Keratinocyte (primary cell): ENCODE data around the gene EBF3. TPM values are rescaled to one million over a fixed set of nuclear protein-coding genes. Genes with fewer than 3 reads are reported as not detected.

Source experiments
- DNase-seq: peaks from one replicate; pipeline ENCODE4 v3.0.0-alpha.2; 2011; ENCODE audit warnings: low read depth, missing footprints, low spot score
- FAIRE-seq: peaks from 2 replicates; lab custom pipeline; 2011; peaks lifted over from hg19 to GRCh38; lab: Jason Lieb, UNC
- H2AFZ ChIP-seq: 2 replicates; pipeline ENCODE4 v1.6.0; 2012; ENCODE audit warnings: low read length, control low read depth, inconsistent platforms; ENCODE audit not compliant: control insufficient read depth
- H3K27ac ChIP-seq: 2 replicates; pipeline ENCODE4 v1.5.1; 2011; ENCODE audit warnings: low read length; ENCODE audit not compliant: control insufficient read depth, insufficient read depth
- H3K27me3 ChIP-seq: 3 replicates; pipeline ENCODE4 v1.6.0; 2011; ENCODE audit warnings: low read length; ENCODE audit not compliant: control insufficient read depth, insufficient read depth; ENCODE audit errors: extremely low read depth
- H3K36me3 ChIP-seq, 2 experiments: 2 replicates in 1 of 2; 3 replicates in 1 of 2; pipeline ENCODE4 v1.5.1; 2011; ENCODE audit warnings: low read length in 2 of 2, mild to moderate bottlenecking in 1 of 2; ENCODE audit not compliant: control insufficient read depth in 2 of 2, insufficient read depth in 2 of 2; ENCODE audit errors: extremely low read depth in 1 of 2
- H3K4me1 ChIP-seq: 3 replicates; pipeline ENCODE4 v1.5.1; 2011; ENCODE audit warnings: low read length; ENCODE audit not compliant: control insufficient read depth, insufficient read depth; ENCODE audit errors: extremely low read depth
- H3K4me2 ChIP-seq: 3 replicates; pipeline ENCODE4 v1.6.0; 2011; ENCODE audit warnings: low read depth, low read length; ENCODE audit not compliant: control insufficient read depth, insufficient read depth; ENCODE audit errors: extremely low read depth
- H3K4me3 ChIP-seq, 3 experiments: fragments of 200-600 bp in 1 of 3; sonication (generic) in 1 of 3; 2 replicates in 2 of 3; 3 replicates in 1 of 3; pipeline ENCODE4 v1.5.1; 2011 to 2016; ENCODE audit warnings: low read length in 3 of 3, mild to moderate bottlenecking in 3 of 3, control low read depth in 2 of 3, inconsistent platforms in 1 of 3, low read depth in 1 of 3, mixed read lengths in 1 of 3, mixed run types in 1 of 3, moderate library complexity in 1 of 3; ENCODE audit not compliant: control insufficient read depth in 2 of 3, insufficient read depth in 2 of 3; ENCODE audit errors: extremely low read depth in 1 of 3
- H3K79me2 ChIP-seq: 2 replicates; pipeline ENCODE4 v1.6.0; 2012; ENCODE audit warnings: low read length; ENCODE audit not compliant: control insufficient read depth, insufficient read depth
- H3K9ac ChIP-seq: 3 replicates; pipeline ENCODE4 v1.6.0; 2011; ENCODE audit warnings: low read length; ENCODE audit not compliant: control insufficient read depth, insufficient read depth; ENCODE audit errors: extremely low read depth
- H3K9me1 ChIP-seq: 3 replicates; pipeline ENCODE4 v1.6.0; 2011; ENCODE audit warnings: low read length; ENCODE audit not compliant: control insufficient read depth, insufficient read depth; ENCODE audit errors: extremely low read depth
- H3K9me3 ChIP-seq: 2 replicates; pipeline ENCODE4 v1.5.1; 2012; ENCODE audit warnings: low read depth, low read length; ENCODE audit not compliant: control insufficient read depth
- H4K20me1 ChIP-seq: 3 replicates; pipeline ENCODE4 v1.6.0; 2011; ENCODE audit warnings: low read length; ENCODE audit not compliant: control insufficient read depth, insufficient read depth; ENCODE audit errors: extremely low read depth
- EZH2 ChIP-seq: IDR thresholded peaks from one replicate; pipeline ENCODE4 v1.6.1; 2012; ENCODE audit warnings: inconsistent platforms, mild to moderate bottlenecking, low read length, moderate library complexity
- dilution Hi-C: fragments of 300-500 bp; cut with MboI; formaldehyde crosslinking; loops from one replicate; pipeline ENCODE4 v1.7.0; 2020; ENCODE audit warnings: low sequenced_read_pairs; ENCODE audit not compliant: extremely low pct_ligation_motif_present
- polyA plus RNA-seq, 5 experiments: library from polyadenylated mRNA; depleted of rRNA in 3 of 5; stranded (reverse) in 3 of 5; stranded (forward) in 1 of 5; unstranded in 1 of 5; fragments of >200 nt; gene quantifications; 1 replicate in 1 of 5; 2 replicates in 3 of 5; 3 replicates in 1 of 5; pipeline versions ENCODE4 v1.2.1 to v1.2.3, GENCODE V29; 2011 to 2012; ENCODE audit warnings: missing spikeins in 2 of 5, low read depth in 1 of 5, low replicate concordance in 1 of 5
- TF ChIP-seq, protein P1 (sequence below), 3 experiments: IDR thresholded peaks in 1 of 3; conservative IDR thresholded peaks in 1 of 3; optimal IDR thresholded peaks in 1 of 3; 2 replicates in 2 of 3; 3 replicates in 1 of 3; pipeline versions ENCODE3 to v1.5.1; 2011; ENCODE audit warnings: low read length in 3 of 3, mild to moderate bottlenecking in 3 of 3, moderate library complexity in 2 of 3, control low read depth in 1 of 3, inconsistent platforms in 1 of 3; ENCODE audit not compliant: insufficient read depth in 2 of 3; ENCODE audit errors: extremely low read depth in 1 of 3

EBF3 gene
- polyA plus RNA-seq, 1 donor (not counting 4 experiments of a cell fraction or from before 2014, with no cell fraction given) = not detected

DNA sequence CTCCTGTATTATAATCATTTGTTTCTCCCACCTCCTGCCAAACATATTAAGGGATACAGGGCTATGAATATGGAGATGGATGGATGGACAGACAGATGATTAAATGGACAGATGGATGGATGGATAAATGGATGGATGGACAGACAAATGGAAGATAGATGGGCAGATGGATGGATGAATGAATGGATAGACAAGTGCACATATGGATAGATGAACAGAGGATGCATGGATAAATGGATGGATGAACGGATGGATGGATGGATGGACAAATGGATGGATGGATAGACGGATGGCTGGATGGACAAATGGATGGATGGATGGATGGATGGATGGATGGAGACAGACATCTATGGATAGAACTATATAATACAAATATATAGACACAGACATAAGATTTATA lies 59.8 kb downstream of the EBF3 start:
- FAIRE-seq (no peak), DNase-seq (no peak)
- H4K20me1 ChIP-seq = no peaks in the 10 kb centered on the region
- no peaks in the 10 kb centered on the region for H3K79me2 ChIP-seq
- H3K4me1 ChIP-seq = no peaks in the 10 kb centered on the region
- no peak overlapping the region for H2AFZ ChIP-seq
- TF ChIP-seq EZH2 = no peak
- TF ChIP-seq, protein P1, sequence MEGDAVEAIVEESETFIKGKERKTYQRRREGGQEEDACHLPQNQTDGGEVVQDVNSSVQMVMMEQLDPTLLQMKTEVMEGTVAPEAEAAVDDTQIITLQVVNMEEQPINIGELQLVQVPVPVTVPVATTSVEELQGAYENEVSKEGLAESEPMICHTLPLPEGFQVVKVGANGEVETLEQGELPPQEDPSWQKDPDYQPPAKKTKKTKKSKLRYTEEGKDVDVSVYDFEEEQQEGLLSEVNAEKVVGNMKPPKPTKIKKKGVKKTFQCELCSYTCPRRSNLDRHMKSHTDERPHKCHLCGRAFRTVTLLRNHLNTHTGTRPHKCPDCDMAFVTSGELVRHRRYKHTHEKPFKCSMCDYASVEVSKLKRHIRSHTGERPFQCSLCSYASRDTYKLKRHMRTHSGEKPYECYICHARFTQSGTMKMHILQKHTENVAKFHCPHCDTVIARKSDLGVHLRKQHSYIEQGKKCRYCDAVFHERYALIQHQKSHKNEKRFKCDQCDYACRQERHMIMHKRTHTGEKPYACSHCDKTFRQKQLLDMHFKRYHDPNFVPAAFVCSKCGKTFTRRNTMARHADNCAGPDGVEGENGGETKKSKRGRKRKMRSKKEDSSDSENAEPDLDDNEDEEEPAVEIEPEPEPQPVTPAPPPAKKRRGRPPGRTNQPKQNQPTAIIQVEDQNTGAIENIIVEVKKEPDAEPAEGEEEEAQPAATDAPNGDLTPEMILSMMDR (optimal IDR thresholded peaks at IDR 0.05 in 1 of 3, IDR thresholded peaks at IDR 0.05 in 1 of 3, conservative IDR thresholded peaks at IDR 0.05 in 1 of 3; ENCODE audit: extremely low read depth in 1 of 3, insufficient read depth in 2 of 3, low read length in 3 of 3) = no peak
- H3K27me3 ChIP-seq = peaks cover 2% of the 10 kb centered on the region
- no peaks in the 10 kb centered on the region for H3K36me3 ChIP-seq
- H3K4me3 ChIP-seq = no peak overlapping the region
- no peak overlapping the region for H3K4me2 ChIP-seq
- dilution Hi-C loops = no loop called here
- no peaks in the 10 kb centered on the region for H3K9me3 ChIP-seq
- no peak overlapping the region for H3K27ac ChIP-seq
- no peak overlapping the region for H3K9ac ChIP-seq
- H3K9me1 ChIP-seq = no peaks in the 10 kb centered on the region

DNA sequence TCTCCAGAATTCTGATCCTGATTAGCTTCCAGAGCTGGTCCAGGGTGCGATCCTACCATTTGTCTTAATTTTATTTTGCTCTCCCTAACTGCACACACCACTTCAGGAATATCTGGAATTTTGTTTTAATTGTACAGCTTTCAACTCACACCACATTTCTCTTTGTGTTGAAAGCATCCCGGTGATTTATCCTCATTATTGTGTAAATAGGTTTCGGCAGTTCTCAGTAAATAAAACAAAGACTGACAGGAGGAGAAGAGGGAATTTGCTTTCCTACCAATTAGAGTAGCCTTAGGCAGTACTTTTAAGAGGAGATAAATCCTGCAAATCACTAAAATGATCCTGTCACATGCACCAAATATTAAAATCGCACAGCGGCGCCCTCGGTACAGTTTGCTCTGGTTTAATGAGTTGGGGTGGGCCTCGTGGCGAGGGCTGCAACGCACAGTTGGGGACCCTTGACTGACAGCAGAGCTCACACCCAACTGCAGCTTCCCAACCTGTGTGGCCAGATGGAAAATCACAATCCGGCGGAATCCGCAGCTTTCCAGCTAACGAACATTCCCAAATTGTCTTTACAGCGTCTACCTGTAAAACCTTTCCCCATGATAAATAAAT lies 62.6 kb downstream of the EBF3 start:
- peaks cover 4% of the 10 kb centered on the region for H3K27me3 ChIP-seq
- no peak for TF ChIP-seq EZH2
- TF ChIP-seq, protein P1 (optimal IDR thresholded peaks at IDR 0.05 in 1 of 3, IDR thresholded peaks at IDR 0.05 in 1 of 3, conservative IDR thresholded peaks at IDR 0.05 in 1 of 3; ENCODE audit: extremely low read depth in 1 of 3, insufficient read depth in 2 of 3, low read length in 3 of 3) = no peak
- DNase-seq = no peak
- no peaks in the 10 kb centered on the region for H3K36me3 ChIP-seq
- H3K9ac ChIP-seq = no peak overlapping the region
- H4K20me1 ChIP-seq = no peaks in the 10 kb centered on the region
- H3K27ac ChIP-seq = no peak overlapping the region
- dilution Hi-C loops = no loop called here
- H3K9me1 ChIP-seq = no peaks in the 10 kb centered on the region
- H3K4me1 ChIP-seq = no peaks in the 10 kb centered on the region
- no peaks in the 10 kb centered on the region for H3K9me3 ChIP-seq
- no peaks in the 10 kb centered on the region for H3K79me2 ChIP-seq
- no peak overlapping the region for H3K4me2 ChIP-seq
- no peak overlapping the region for H2AFZ ChIP-seq
- no peak overlapping the region for H3K4me3 ChIP-seq
- FAIRE-seq = no peak
